HL-60 (cell line): ENCODE measurements around the gene CAPN8.

Source experiments
- CTCF ChIP-seq: IDR thresholded peaks from one replicate; pipeline ENCODE4 v1.5.1; 2011; ENCODE audit warnings: low read length, control low read depth, inconsistent platforms; ENCODE audit not compliant: insufficient read depth
- REST ChIP-seq: IDR thresholded peaks from 2 replicates; pipeline ENCODE4 v1.6.1; 2012; ENCODE audit warnings: low read depth; ENCODE audit not compliant: insufficient replicate concordance

GRCh38 chr1:223519116-223519515 is 146.4 kb downstream of the CAPN8 start:
- no peak for TF ChIP-seq REST
- no peak for TF ChIP-seq CTCF
